Astrocyte of the cerebellum (primary cell): ENCODE results near the gene LCE7A.
A peak's percentile ranks its signal among the peaks of the same experiment; 100 is the strongest.

Experiments used
- DNase-seq: peaks from one replicate; pipeline ENCODE4 v3.0.0-alpha.2; 2011; ENCODE audit warnings: low read depth
- H3K4me3 ChIP-seq: 2 replicates; pipeline ENCODE4 v1.5.1; 2011; ENCODE audit warnings: mild to moderate bottlenecking, low read depth, low read length, moderate library complexity
- in situ Hi-C: cut with HindIII; loops from 2 replicates; pipeline ENCODE4 v1.10.0; 2017; ENCODE audit warnings: low sequenced_read_pairs
- TF ChIP-seq, protein P1 (sequence below): IDR thresholded peaks from 2 replicates; pipeline ENCODE4 v1.5.1; 2012; ENCODE audit warnings: low read length, low read depth, moderate library complexity, mild to moderate bottlenecking; ENCODE audit errors: missing control alignments

LCE7A gene

DNA sequence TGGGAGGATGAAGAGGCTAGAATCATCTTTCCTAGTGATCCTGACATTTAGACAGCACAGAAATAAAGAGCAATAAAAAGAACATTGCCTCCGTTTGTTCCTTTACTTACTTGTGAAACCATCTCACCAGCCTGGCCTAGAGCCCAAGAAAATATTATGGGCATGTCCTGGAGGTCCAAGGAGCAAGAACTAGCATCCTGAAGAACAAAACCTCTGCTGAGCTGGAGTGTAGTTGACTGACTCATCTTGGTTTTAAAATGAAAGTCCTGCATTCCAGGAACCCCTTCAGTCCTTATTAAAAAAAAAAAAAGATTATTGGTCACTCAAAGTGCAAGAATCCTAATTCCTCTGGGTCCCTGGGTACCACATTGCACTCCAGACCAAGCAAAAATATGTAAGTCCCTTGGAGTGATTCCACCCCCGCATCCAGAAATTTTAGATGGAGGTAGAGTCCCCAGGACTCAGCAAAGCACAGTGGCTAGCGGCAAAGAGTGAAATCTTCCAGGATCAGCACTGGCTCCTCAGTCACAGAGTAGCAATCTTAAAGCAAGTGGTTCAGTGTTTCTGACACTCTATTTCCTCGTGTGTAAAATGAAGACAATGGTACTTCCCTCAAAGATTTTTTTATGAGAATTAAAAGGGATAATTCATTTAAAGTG, 25.3 kb downstream of the LCE7A start:
- TF ChIP-seq, protein P1, sequence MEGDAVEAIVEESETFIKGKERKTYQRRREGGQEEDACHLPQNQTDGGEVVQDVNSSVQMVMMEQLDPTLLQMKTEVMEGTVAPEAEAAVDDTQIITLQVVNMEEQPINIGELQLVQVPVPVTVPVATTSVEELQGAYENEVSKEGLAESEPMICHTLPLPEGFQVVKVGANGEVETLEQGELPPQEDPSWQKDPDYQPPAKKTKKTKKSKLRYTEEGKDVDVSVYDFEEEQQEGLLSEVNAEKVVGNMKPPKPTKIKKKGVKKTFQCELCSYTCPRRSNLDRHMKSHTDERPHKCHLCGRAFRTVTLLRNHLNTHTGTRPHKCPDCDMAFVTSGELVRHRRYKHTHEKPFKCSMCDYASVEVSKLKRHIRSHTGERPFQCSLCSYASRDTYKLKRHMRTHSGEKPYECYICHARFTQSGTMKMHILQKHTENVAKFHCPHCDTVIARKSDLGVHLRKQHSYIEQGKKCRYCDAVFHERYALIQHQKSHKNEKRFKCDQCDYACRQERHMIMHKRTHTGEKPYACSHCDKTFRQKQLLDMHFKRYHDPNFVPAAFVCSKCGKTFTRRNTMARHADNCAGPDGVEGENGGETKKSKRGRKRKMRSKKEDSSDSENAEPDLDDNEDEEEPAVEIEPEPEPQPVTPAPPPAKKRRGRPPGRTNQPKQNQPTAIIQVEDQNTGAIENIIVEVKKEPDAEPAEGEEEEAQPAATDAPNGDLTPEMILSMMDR, result no peak
- H3K4me3 ChIP-seq, result no peak overlapping the region
- DNase-seq, result peak; percentile 62
- in situ Hi-C loops, result no loop called here

DNA sequence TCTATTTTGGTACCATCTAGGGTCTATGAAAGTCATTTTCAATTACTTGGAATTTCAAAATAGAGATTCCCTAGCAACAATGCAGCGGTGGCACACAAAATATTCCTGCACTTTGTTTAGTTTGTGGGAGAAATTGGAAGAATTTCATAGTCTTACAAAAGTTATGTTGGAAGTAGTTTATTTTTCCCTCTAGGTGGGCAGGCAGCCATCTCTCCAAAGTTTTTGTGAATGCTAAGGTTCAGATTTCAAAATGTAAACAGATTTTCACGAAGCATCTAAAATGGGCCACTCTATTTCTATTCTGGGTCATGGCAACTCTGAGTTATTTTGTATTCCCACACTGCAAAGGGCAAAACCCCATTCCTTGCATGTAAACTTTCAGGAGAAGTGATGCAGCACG, 26.3 kb downstream of the LCE7A start:
- peak; percentile 44 for DNase-seq
- TF ChIP-seq, protein P1, result no peak
- no peak overlapping the region for H3K4me3 ChIP-seq
- in situ Hi-C loops, result no loop called here

DNA sequence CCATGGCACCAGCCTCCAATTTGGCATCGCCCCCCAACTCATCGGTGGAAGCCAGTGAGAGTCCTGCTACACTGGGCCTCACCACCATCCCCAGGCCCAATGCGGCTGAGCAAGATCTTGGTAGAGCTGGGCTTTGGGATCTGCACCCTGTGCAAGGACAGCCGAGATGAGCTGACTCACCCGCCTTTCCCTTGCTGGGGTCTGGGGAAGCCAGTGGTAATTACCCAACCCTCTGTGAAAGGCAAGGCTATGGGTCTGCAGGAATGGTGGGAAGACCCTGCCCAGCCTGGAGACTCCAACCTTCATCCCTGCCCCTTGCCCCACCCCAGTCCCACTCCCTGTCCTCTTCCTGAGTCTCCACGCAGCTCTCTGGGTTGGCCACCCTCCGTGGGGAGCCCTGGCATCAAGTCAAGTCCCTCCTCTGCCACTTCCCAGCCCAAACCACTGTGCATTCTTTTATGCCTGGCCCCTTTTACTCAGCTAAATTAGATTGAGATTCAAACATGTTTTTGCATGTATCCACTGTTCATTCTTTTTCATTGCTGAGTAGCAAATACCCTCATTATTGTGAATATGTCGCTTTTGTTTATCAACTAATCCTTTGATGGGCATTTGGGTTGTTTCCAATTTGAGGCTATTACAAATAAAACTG, 27.1 kb downstream of the LCE7A start:
- in situ Hi-C loops, result no loop called here
- TF ChIP-seq, protein P1, result no peak
- DNase-seq, result no peak
- no peak overlapping the region for H3K4me3 ChIP-seq

DNA sequence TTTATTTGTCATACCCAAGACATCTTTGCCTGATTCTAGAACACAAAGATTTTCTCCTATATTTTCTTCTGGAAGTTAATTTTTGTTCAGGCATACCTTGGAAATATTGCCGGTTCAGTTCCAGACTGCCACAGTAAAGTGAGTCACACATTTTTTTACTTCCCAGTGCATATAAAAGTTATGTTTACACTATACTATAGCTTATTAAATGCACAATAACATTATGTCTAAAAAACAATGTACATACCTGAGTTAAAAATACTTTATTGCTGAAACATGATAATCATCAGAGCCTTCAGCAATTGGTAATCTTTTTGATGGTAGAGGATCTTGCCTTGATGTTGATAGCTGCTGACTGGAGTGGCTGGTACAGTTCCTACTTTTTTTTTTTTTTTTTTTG, 28.3 kb downstream of the LCE7A start:
- no peak for DNase-seq
- H3K4me3 ChIP-seq, result no peak overlapping the region
- TF ChIP-seq, protein P1, result no peak
- in situ Hi-C loops, result no loop called here

DNA sequence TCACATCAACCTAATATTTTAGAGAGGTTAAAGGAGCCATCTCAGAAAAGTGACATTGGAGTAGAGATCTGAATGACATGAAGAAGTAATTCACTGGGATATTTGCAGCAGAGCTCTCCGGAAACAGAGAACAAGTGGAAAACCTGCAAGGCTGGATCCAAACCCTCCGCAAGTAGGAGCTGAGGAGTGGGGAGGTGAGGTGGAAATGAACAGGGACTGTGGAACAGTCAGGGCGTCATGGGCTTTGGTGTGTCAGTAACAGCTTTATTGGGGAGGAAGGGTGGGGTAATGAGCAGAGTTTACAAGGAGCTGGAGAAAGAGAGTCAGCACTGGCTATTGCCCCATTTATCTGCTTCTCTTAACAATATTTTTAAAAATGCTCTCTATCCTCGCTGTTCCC, 39.2 kb downstream of the LCE7A start:
- H3K4me3 ChIP-seq, result no peak overlapping the region
- DNase-seq, result no peak
- TF ChIP-seq, protein P1, result no peak
- in situ Hi-C loops, result no loop called here

DNA sequence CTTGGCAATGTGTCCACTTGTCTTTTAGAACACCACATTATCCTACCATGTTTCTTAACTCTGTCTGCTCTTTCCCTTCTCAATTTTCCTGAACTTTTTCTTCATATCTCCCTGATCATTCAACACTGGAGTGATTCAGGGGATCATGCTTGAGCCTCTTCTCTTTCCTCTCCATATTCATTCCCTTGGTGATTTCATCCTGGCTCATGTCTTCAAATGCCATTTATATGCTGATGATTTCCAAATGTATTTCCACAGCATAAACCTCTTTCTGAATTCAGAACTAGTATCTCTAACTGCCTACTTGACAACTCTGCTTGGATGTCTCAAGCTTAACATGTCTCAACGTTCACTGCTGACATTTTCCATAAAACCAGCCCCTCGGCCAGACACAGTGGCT, 40.1 kb downstream of the LCE7A start:
- DNase-seq, result no peak
- H3K4me3 ChIP-seq, result no peak overlapping the region
- TF ChIP-seq, protein P1, result no peak
- in situ Hi-C loops, result no loop called here

DNA sequence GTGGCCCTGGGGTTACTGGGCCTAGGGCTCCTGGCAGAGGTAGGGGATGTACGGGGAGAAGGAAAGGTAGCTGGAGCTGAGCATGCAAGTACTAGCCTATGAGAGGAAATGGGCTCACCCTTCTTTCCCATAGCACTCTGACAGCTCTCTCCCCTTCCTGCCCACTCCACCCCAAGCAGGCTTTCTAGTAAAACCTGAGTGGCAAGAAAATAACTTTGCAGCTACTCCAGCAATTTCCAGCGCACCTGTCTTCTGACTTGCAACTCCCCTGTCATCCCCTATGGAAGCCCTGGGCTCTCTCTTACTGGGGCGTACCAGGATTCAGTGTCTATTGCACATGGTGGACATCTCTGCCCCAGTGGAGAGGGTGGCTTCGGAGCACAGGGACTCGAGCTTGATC, 41.8 kb downstream of the LCE7A start:
- TF ChIP-seq, protein P1, result no peak

More for the DNA sequence above, 41.8 kb downstream of the LCE7A start:
- no peak overlapping the region for H3K4me3 ChIP-seq
- in situ Hi-C loops, result no loop called here
- no peak for DNase-seq
